ENCODE measurements around the gene ALLC.

Gene ALLC

DNA sequence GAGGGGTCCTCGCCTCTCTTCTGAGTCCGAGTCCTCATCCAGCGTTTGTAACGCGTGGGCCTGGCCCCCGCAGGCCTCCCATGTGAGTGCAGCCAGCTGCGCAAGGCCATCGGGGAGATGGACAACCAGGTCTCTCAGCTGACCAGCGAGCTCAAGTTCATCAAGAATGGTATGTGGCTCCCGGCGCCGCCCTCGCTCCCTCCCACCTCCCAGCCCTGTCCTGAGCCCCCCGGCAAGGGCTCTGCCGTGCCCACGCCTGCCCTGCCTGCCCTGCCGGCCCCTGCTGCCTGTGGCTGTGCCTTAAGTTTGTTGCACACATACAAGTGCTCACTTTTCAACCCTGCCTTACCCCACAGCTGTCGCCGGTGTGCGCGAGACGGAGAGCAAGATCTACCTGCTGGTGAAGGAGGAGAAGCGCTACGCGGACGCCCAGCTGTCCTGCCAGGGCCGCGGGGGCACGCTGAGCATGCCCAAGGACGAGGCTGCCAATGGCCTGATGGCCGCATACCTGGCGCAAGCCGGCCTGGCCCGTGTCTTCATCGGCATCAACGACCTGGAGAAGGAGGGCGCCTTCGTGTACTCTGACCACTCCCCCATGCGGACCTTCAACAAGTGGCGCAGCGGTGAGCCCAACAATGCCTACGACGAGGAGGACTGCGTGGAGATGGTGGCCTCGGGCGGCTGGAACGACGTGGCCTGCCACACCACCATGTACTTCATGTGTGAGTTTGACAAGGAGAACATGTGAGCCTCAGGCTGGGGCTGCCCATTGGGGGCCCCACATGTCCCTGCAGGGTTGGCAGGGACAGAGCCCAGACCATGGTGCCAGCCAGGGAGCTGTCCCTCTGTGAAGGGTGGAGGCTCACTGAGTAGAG lies 14.4 kb upstream of the ALLC start:
- TF ChIP-seq, protein P1, sequence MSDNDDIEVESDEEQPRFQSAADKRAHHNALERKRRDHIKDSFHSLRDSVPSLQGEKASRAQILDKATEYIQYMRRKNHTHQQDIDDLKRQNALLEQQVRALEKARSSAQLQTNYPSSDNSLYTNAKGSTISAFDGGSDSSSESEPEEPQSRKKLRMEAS (IDR thresholded peaks at IDR 0.05; ENCODE audit: low read depth, low read length) = no peak
- no peak for TF ChIP-seq MYC (IDR thresholded peaks at IDR 0.05; ENCODE audit: low read depth, low read length)
- no peak for TF ChIP-seq POLR2A (IDR thresholded peaks at IDR 0.05; ENCODE audit: extremely low read depth, insufficient read length)
- TF ChIP-seq, protein P2, sequence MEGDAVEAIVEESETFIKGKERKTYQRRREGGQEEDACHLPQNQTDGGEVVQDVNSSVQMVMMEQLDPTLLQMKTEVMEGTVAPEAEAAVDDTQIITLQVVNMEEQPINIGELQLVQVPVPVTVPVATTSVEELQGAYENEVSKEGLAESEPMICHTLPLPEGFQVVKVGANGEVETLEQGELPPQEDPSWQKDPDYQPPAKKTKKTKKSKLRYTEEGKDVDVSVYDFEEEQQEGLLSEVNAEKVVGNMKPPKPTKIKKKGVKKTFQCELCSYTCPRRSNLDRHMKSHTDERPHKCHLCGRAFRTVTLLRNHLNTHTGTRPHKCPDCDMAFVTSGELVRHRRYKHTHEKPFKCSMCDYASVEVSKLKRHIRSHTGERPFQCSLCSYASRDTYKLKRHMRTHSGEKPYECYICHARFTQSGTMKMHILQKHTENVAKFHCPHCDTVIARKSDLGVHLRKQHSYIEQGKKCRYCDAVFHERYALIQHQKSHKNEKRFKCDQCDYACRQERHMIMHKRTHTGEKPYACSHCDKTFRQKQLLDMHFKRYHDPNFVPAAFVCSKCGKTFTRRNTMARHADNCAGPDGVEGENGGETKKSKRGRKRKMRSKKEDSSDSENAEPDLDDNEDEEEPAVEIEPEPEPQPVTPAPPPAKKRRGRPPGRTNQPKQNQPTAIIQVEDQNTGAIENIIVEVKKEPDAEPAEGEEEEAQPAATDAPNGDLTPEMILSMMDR (IDR thresholded peaks at IDR 0.05; ENCODE audit: low read depth, low read length) = no peak
- H3K4me3 ChIP-seq (ENCODE audit: low read depth, low read length) = no peak overlapping the region
- no peak for DNase-seq (ENCODE audit: low read depth)

DNA sequence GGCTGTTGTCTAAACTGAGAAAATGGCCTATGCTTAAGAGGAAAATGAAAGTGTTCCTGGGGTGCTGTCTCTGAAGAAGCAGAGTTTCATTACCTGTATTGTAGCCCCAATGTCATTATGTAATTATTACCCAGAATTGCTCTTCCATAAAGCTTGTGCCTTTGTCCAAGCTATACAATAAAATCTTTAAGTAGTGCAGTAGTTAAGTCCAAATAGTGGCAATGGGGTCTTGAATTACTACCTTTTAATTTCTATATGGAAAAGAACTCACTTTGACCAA lies 13.8 kb upstream of the ALLC start:
- TF ChIP-seq, protein P2 (IDR thresholded peaks at IDR 0.05; ENCODE audit: low read depth, low read length) = no peak
- no peak for TF ChIP-seq POLR2A (IDR thresholded peaks at IDR 0.05; ENCODE audit: extremely low read depth, insufficient read length)
- TF ChIP-seq, protein P1 (IDR thresholded peaks at IDR 0.05; ENCODE audit: low read depth, low read length) = no peak
- no peak for TF ChIP-seq MYC (IDR thresholded peaks at IDR 0.05; ENCODE audit: low read depth, low read length)
- DNase-seq (ENCODE audit: low read depth) = no peak
- no peak overlapping the region for H3K4me3 ChIP-seq (ENCODE audit: low read depth, low read length)

DNA sequence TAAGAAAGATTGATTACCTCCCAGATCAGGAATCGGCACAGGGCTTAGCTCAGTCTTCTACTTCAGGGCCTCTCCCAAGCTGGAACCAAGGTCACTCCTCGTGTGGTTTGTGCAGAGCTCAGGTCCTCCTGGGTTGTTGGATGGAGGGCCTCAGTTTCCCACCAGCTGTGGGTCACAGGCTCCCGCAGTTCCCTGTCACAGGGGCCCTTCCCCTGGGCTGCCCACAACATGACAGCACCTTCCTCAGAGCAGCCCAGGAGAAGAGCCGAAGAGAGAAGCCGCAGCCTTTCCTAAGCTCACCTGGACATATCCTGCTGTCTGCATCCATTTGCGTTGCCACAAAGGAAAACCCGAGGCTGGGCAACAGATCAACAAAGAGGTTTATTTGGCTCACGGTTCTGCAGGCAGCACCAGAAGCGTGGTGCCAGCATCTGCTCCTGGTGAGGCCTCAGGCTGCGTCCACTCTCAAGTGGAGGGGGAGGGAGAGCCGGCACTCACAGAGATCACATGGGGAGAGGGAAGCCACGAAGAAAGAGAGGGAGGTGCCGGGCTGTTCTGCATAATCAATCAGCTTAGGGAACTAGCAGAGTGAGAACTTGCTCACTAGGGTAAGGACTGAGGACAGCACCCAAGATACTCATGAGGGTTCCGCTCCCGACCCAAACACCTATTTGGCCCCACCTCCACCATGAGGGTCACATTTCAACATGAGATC lies 13.0 kb upstream of the ALLC start:
- no peak for DNase-seq (ENCODE audit: low read depth)
- no peak overlapping the region for H3K4me3 ChIP-seq (ENCODE audit: low read depth, low read length)
- no peak for TF ChIP-seq POLR2A (IDR thresholded peaks at IDR 0.05; ENCODE audit: extremely low read depth, insufficient read length)
- TF ChIP-seq, protein P1 (IDR thresholded peaks at IDR 0.05; ENCODE audit: low read depth, low read length) = no peak
- no peak for TF ChIP-seq MYC (IDR thresholded peaks at IDR 0.05; ENCODE audit: low read depth, low read length)
- TF ChIP-seq, protein P2 (IDR thresholded peaks at IDR 0.05; ENCODE audit: low read depth, low read length) = no peak

DNA sequence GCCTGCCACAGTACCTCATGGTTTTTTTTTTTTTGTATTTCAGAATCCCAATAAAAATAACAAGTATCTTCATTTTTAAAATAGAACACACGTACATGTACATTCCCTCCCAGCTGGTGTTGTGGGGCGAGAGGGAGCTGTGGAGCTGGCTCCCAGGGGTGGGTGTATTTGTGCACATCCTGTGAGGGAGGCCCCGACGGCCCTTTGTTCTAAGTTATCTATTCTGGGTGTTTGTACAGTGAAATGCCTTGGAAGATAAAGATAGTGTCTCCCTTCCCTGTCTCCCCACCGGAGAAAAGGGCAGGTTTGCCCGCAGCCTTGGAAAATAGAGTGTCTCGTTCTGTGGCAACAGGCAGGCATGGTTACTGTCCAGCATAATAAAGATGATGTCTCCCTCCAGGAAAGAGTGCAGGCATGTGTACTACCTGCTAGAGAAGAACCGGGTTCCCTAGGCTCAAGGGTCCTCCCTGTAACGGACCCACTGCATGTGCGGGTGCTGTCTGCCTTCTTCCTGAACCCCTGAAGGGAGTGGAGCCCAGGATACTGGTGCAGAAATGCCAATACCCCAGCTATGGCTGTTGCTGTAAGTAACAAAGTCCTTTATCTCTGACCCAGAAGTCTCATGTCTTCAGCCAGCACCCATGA lies 12.1 kb upstream of the ALLC start:
- no peak overlapping the region for H3K4me3 ChIP-seq (ENCODE audit: low read depth, low read length)
- DNase-seq (ENCODE audit: low read depth) = no peak
- TF ChIP-seq, protein P2 (IDR thresholded peaks at IDR 0.05; ENCODE audit: low read depth, low read length) = no peak
- TF ChIP-seq, protein P1 (IDR thresholded peaks at IDR 0.05; ENCODE audit: low read depth, low read length) = no peak
- no peak for TF ChIP-seq POLR2A (IDR thresholded peaks at IDR 0.05; ENCODE audit: extremely low read depth, insufficient read length)
- no peak for TF ChIP-seq MYC (IDR thresholded peaks at IDR 0.05; ENCODE audit: low read depth, low read length)

DNA sequence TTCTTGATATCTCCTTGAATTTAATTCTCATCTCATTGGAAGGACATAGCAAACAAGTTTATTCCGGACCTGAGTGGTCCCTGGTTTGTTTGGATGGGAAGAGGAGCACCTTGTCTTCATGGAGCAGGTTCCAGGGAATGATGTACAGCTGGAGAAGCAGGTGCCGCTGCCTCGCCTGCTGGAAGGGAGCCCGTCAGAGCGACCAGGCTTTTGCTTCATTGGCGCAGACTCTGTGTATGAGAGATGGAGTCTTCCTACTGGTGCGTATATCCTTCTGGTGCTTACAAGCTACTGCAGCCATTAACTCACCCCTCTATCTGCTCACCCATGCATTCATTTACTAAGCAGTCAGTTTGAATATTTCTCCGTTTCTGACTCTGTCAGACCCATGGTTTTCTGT lies 11.6 kb upstream of the ALLC start:
- DNase-seq (ENCODE audit: low read depth) = no peak
- TF ChIP-seq, protein P1 (IDR thresholded peaks at IDR 0.05; ENCODE audit: low read depth, low read length) = no peak
- TF ChIP-seq, protein P2 (IDR thresholded peaks at IDR 0.05; ENCODE audit: low read depth, low read length) = no peak
- TF ChIP-seq POLR2A (IDR thresholded peaks at IDR 0.05; ENCODE audit: extremely low read depth, insufficient read length) (no peak), MYC (IDR thresholded peaks at IDR 0.05; ENCODE audit: low read depth, low read length) (no peak)
- no peak overlapping the region for H3K4me3 ChIP-seq (ENCODE audit: low read depth, low read length)
